A673 (cell line): Measurements from ENCODE around the gene FBXO42. TPM values are rescaled to one million over a fixed set of nuclear protein-coding genes. Genes with fewer than 3 reads are reported as not detected.

Source experiments
- BruUV-seq: library from RNA; stranded (reverse); fragments of 400-500 nt; replicated peaks from 2 replicates; lab custom pipeline; 2021; lab: Mats Ljungman, UMichigan
- CTCF ChIA-PET: fragments of 300-600 bp; sonication (Branson Sonifier 250); formaldehyde crosslinking; loops from one replicate; lab custom pipeline; 2022; ENCODE audit warnings: antibody characterized with exemption; lab: Charles Lee
- POLR2A ChIA-PET: fragments of 300-600 bp; sonication (Branson Sonifier 250); formaldehyde crosslinking; loops from one replicate; lab custom pipeline; 2022; ENCODE audit warnings: antibody characterized with exemption; ENCODE audit not compliant: low non-redundant PET; lab: Charles Lee
- DNase-seq: peaks from one replicate; pipeline ENCODE4 v3.0.0-alpha.2; 2015; ENCODE audit warnings: low spot score
- H3K27ac ChIP-seq: fragments of 200-600 bp; sonication (generic); 2 replicates; pipeline ENCODE4 v1.5.1; 2016; ENCODE audit warnings: mixed run types, low read depth, mild to moderate bottlenecking, mixed read lengths, antibody characterized with exemption, low read length; ENCODE audit not compliant: poor library complexity, severe bottlenecking
- H3K27me3 ChIP-seq: fragments of 200-600 bp; sonication (generic); replicated peaks from 2 replicates; pipeline ENCODE4 v1.6.1; 2017; ENCODE audit warnings: mixed run types, low read depth, mild to moderate bottlenecking, mixed read lengths, antibody characterized with exemption, low read length; ENCODE audit not compliant: insufficient read depth, poor library complexity
- H3K36me3 ChIP-seq: fragments of 200-600 bp; sonication (generic); 2 replicates; pipeline ENCODE4 v1.6.1; 2016; ENCODE audit warnings: mixed run types, mild to moderate bottlenecking, mixed read lengths, antibody characterized with exemption, low read length; ENCODE audit not compliant: insufficient read depth, poor library complexity, severe bottlenecking
- H3K4me1 ChIP-seq: fragments of 200-600 bp; sonication (generic); 2 replicates; pipeline ENCODE4 v1.6.1; 2017; ENCODE audit warnings: mixed run types, mild to moderate bottlenecking, mixed read lengths, antibody characterized with exemption, low read length; ENCODE audit not compliant: insufficient read depth, poor library complexity, severe bottlenecking
- H3K4me3 ChIP-seq: fragments of 200-600 bp; sonication (generic); 2 replicates; pipeline ENCODE4 v1.5.1; 2016; ENCODE audit warnings: low read depth, mixed run types, mild to moderate bottlenecking, mixed read lengths, low read length; ENCODE audit not compliant: poor library complexity, severe bottlenecking
- H3K9me3 ChIP-seq: fragments of 200-600 bp; sonication (generic); 2 replicates; pipeline ENCODE4 v1.6.1; 2016; ENCODE audit warnings: mixed run types, low read depth, mild to moderate bottlenecking, mixed read lengths, antibody characterized with exemption, low read length; ENCODE audit not compliant: poor library complexity, severe bottlenecking
- CTCF ChIP-seq: fragments of 300-800, 200-600 bp; sonication (generic); conservative IDR thresholded peaks from 2 replicates; pipeline ENCODE4 v1.5.1; 2017; ENCODE audit warnings: low read depth, mild to moderate bottlenecking, antibody characterized with exemption, low read length, moderate library complexity, mixed read lengths
- EZH2 ChIP-seq: fragments of 200-600 bp; sonication (generic); IDR thresholded peaks from 2 replicates; pipeline ENCODE4 v1.6.1; 2017; ENCODE audit warnings: borderline replicate concordance, low read depth, mild to moderate bottlenecking, mixed read lengths, antibody characterized with exemption, low read length; ENCODE audit not compliant: poor library complexity, severe bottlenecking
- intact Hi-C: fragments of 100-400 bp; cut with micrococcal nuclease; formaldehyde crosslinking; loops from one replicate; pipeline ENCODE4 v1.10.0; 2022; ENCODE audit not compliant: unreplicated experiment
- total RNA-seq: library from RNA; stranded (reverse); gene quantifications from 2 replicates; pipeline ENCODE4 v1.2.3, GENCODE V29; 2021

The FBXO42 gene
- total RNA-seq, 1 experiment from 2014 or later: 19.5 TPM

- Histone ChIP-seq H3K4me3 (no peak overlapping the region), H3K27me3 (no peaks in the 10 kb centered on the region), H3K27ac (no peak overlapping the region), H3K9me3 (no peaks in the 10 kb centered on the region), H3K36me3 (no peaks in the 10 kb centered on the region), H3K4me1 (peaks cover 9% of the 10 kb centered on the region)
- BruUV-seq: no TSS peak
- ChIA-PET POLR2A (no interaction called here), CTCF (no interaction called here)
- TF ChIP-seq EZH2 (no peak), CTCF (no peak)
- intact Hi-C loops: loop anchor here (10.0 kb wide), 1 partner anchor 155 kb away; the partner anchor contains the start of gene SZRD1
- no peak for DNase-seq
Measured at GRCh38 chr1:16209847-16210407, 142.4 kb downstream of the FBXO42 start.

GRCh38 chr1:16209132-16209846, 143.0 kb downstream of the FBXO42 start:
- Histone ChIP-seq H3K9me3 (no peaks in the 10 kb centered on the region), H3K4me1 (peaks cover 9% of the 10 kb centered on the region), H3K36me3 (no peaks in the 10 kb centered on the region), H3K27ac (no peak overlapping the region), H3K27me3 (no peaks in the 10 kb centered on the region), H3K4me3 (no peak overlapping the region)
- ChIA-PET POLR2A (no interaction called here), CTCF (no interaction called here)
- intact Hi-C loops: loop anchor here (10.0 kb wide), 1 partner anchor 156 kb away; the partner anchor contains the start of gene SZRD1
- BruUV-seq: no TSS peak
- TF ChIP-seq CTCF (no peak), EZH2 (no peak)
- no peak for DNase-seq

- intact Hi-C loops: loop anchor here (10.0 kb wide), 1 partner anchor 156 kb away; the partner anchor contains the start of gene SZRD1
- peaks cover 9% of the 10 kb centered on the region for H3K4me1 ChIP-seq
- TF ChIP-seq EZH2 (no peak), CTCF (no peak)
- H3K36me3 ChIP-seq: no peaks in the 10 kb centered on the region
- POLR2A ChIA-PET: no interaction called here
- H3K27ac ChIP-seq: no peak overlapping the region
- BruUV-seq: no TSS peak
- no peaks in the 10 kb centered on the region for H3K27me3 ChIP-seq
- CTCF ChIA-PET: no interaction called here
- no peak overlapping the region for H3K4me3 ChIP-seq
- no peak for DNase-seq
- H3K9me3 ChIP-seq: no peaks in the 10 kb centered on the region
Measured at GRCh38 chr1:16208270-16208987, 143.9 kb downstream of the FBXO42 start.
